NCI-H2029 (cell line): Measurements from ENCODE around the gene SLC25A41.
A peak's percentile ranks its signal among the peaks of the same experiment; 100 is the strongest.

ENCODE experiments used
- DNase-seq: peaks from one replicate; lab custom pipeline; 2025; lab: John Stamatoyannopoulos, UW

Gene SLC25A41

DNA sequence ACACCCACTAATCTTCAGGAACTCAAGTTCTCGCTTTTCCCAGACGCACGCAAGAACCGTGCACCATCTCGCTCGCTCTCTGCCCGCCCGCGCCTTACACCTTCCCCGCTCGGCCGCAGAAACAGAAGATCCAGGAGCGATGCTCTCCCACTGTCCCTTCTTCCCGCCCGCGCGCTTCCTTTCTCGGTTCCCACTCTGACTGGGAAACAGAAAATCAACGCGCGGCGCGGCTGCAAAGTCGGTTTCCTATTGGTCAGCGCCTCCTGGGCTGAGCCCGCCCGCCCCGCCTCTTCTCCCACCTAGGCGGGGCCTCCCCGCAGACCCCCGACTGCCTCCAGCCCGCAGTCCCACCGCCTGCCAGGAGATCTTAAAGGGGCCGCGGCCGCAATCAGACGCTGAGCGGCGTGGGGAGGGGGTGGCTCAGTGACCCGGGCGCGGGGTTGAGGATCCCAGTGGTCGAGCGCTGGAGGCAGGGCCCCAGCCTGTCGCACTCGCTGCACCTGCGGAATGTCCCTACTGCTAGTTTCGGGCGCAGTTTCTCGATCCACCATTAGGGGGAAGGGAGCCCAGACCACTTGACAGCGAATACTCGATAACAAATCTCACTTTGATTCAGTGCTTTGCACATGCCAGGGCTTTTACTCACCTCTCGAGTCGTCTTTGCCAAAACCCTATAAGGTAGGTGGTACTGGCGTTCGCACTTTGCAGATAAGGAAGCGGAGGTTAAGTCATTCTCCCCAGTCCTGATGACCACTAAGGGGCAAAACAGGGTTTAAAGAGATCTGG, 26.7 kb upstream of the SLC25A41 start:
- peak; percentile 98 for DNase-seq

DNA sequence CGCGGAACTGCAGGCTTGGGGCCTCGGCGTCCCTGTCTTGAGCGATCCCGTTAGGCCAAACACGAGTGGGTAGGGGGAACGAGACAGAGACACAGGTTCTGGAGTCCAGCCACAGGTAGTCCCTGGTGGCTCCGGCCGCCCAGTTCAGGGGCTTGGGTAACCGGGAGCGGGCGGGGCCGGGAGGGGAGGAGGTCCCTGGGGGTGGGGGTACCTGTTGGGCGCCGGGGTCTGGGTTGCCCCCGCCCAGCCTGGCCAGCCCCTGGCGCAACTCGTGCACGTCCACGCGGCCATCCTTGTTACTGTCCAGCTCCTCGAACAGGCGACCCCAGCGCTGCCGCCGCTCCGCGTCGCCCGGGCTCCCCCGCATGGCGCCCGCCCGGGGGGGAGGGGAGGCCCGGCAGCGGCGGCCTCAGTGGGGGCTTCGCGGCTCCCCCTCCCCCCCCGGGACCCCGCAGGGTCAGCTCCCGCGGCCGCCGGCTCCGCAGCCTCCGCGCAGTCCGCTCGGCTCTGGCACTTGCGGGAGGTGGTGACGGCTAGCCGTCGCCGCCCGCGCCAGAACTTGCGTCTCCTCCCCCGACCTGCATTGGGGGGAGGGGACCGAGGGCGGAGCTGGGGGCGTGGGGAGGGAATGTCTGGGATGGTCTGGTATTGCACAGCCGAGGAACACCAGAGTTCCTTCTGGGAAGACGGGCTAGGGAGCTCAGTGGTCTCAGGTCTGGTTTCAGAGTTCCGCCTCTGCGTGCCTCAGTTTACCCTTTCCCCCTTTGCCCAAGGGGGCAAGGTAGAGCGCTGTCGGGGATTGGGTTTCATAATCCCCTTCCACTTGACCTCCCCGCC, 25.9 kb upstream of the SLC25A41 start, which contains the start of gene SLC25A23:
Gene SLC25A23 (minus strand): TSS at position 531 of the 837 bp plus-strand sequence. CDS start 164 bp downstream, at position 367.
- DNase-seq: peak; percentile 52

DNA sequence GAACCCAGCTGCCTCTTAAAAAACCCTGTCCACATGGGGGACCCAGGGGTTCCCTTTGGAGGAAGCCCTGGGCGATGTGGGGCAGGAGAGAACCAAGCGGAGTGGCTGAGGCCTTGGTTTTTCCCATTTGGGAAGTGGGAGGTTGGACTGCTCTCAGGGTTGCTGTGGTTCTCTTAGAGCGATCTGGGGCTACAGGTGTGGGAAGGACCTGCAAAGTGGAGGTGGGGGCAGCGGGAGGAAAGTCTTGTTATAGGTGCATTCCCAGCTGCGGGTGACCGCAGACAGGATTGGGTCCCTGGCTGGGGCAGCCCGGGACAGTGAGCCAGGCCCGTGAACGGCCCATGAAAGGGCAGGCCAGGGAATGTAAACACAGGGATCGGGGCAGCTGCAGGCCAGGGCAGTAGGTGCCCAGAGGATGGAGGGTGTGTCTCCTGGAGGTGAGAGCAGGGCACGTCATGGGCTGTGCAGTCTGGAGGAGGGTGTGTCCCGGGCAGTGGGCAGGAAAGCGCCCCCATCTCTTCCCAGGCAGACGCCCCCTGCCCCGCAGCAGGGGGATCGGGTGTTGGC, 25.2 kb upstream of the SLC25A41 start:
- no peak for DNase-seq

DNA sequence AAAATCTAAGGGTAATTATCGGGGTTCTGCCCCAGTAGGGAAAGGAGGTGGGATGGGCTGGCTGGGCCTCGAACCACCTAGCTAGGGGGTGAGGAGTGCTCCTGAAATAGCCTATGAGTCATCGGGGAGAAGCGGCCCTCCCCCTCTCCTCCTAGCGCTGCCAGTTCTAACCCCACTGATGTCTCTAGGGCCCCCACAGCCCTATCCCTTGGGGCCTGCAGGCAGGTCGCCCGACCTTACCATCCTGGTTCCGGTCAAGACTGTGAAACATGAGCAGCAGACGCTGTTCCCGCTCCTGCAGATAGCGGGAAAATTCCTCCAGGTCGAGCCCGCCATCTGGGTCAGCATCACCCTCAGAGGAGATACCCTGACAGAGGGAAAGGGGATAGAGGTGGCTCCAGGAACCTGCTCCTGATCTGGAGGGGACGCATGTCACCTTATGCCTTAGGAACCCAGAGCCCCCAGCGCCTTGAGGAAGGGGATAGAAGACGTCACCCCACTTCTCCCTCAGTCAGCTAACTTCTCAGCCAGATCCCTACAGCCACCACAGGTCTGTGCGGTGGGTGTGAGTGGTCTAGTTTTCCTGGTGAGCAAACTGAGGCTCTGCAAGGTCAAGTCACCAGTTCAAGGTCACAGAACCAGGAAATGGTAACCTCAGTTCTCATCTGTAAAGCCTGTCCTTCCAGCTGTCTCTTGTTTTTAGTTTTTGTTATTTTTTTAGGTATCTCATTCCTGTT, 24.6 kb upstream of the SLC25A41 start:
- DNase-seq: no peak

DNA sequence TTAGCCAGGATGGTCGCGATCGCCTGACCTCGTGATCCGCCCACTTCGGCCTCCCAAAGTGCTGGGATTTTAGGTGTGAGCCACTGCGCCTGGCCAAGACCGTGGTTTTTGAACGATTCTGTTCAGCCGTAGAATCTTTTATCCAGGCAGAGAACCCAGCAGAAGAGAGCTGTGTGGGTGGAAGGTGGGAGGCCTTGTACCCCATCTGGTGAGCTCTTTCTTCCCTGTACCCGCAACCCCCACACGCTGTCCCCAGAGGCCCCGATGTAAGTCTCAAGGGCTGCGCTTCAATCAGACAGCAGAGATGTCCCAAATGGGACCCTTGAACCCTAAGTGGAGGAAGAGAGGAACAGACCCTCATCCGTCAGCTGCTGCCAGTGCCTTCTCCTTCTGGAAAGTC, 22.4 kb upstream of the SLC25A41 start:
- no peak for DNase-seq

DNA sequence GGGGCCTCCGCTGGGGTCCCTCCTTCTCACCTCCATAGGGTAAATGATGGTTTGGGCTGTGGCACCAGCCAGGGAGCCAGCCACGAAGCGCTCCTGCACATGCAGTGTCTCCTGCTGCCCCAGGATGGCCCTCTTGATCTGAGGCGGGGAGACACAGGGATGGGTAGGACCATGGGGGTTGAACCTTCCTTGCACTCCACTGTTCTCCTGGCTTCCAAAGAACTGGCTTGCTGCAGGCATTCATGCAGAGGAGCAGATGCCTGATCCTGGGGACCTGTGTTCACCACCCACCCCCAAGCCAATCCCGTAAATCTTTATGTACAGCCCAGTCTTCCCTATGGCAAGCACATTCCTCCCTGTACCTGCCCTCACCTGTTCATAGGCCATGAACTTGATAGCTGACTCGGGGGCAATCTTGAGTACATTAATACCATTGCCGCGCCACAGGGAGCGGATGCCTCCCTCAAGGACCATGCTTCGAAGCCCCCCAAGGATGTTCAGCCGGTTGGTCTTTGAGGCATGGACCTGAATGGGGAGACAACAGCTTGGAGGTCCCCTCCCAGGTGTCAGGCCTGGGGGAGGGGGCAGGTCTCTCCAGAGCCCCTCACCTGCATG, 20.5 kb upstream of the SLC25A41 start:
- DNase-seq: no peak

DNA sequence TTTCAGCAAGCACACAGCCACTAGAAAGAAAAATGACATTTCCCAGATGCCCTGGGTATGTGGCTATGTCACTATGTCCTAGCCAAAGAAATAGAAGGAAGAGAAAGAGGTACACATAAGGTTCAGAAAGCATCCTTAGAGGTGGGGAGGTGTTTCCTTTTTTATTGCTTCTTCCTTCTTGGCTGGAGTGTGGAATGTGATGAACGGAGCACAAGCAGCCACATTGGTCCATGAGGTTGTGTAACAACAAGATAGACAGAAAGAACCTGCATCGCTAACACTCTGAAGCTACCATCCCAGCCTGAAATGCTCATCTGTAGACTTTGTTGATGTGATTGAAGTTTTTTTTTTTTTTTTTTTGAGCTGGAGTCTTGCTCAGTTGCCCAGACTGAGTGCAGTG, 19.3 kb upstream of the SLC25A41 start:
- DNase-seq: no peak

DNA sequence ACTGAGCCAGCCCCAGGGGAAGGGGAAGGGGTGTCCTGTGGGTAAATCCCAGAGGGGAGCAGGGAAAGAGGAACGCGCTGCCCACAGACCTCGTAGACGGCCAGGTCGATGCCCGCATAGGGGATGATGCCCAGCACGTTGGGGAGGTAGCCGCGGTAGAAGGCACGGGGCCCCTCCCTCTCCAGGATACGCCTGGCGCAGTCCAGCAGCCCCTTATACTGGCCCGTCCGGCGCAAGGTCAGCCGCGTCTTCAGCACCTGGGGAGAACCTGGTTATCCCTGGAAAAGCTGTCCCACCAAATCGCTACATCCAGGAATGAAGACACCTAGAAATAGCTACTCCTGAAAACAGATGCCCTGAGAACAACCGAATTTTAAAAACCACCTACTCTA, 18.7 kb upstream of the SLC25A41 start:
- no peak for DNase-seq

DNA sequence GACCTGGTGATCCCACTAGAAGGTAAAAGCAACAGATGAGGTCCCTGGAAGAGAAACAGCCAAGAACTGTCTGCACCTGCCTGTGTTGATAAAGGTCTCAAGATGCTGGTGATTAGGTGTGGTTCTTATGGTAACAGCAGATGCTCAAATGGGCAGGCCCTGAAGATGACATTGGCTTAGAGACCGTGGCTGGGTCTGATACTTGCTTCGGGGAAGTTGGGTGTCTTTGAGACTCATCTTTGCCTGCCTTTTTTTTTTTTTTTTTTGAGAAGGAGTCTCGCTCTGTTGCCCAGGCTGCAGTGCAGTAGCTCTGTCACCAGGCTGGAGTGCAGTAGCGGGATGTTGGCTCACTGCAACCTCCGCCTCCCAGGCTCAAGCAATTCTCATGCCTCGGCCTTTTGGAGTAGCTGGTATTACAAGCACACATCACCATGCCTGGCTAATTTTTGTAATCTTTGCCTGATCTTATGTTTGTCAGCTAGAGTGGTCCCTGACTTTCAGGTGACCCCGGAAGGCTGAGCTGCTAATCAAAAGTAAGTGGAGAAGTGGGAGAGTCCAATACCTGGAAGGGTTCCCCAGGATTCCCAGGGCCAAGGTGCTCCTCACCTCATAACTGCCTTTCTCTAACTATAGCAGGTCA, 18.1 kb upstream of the SLC25A41 start:
- DNase-seq: no peak

DNA sequence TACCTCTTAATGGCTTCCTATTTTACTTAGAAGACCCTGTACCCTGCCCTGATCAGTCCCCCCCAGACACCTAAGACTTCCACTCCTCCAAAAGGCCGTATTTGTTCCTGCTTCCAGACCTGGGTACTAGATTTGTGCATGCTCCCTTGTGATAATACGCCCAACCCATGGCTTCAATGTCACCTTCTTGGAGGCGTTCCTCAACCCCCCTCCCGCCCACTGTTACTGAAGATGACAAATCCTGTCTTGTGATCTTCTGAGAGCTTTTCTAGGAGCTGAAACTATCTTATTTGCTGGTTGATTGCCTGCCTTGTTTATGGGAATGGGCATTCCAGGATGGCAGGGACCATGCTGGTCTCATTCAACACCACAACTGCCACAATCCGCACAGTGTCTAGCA, 16.6 kb upstream of the SLC25A41 start:
- no peak for DNase-seq

DNA sequence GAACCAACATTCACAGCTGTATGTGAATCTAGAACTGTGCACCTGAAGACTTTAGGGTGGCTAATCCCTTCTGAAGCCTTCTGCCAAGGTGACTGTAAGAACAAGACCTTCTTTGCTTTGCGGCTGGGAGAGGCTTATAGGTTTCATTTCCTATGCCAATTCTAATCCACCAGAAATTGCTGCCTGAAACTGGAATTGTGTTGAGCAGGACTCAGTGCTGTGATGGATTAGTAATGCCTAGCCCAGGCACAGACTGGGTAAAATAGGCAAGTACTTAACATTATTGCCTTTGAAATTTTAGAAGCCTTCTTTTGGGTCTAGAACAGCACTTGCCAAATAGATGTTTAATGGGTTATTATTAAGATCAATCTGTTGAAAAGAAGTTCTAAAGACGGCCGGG, 14.5 kb upstream of the SLC25A41 start:
- no peak for DNase-seq

DNA sequence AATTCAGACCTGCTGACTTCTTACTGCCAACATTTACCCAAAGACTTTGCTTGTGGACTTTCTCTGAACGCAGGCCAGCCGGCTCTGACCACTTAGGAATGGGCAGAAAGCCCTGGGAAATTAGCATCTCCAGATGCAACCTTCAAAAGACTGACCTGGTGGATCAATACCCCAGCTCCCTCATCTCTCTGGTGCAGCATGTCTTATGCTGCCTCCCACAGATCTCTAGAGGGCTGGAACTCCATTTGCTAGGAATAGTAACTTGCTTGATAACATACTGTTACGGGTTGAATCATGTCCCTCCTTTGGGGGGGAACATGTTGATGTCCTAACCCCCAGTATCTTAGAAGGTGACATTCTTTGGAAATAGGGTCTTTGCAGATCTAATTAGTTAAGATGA, 12.9 kb upstream of the SLC25A41 start:
- DNase-seq: no peak

DNA sequence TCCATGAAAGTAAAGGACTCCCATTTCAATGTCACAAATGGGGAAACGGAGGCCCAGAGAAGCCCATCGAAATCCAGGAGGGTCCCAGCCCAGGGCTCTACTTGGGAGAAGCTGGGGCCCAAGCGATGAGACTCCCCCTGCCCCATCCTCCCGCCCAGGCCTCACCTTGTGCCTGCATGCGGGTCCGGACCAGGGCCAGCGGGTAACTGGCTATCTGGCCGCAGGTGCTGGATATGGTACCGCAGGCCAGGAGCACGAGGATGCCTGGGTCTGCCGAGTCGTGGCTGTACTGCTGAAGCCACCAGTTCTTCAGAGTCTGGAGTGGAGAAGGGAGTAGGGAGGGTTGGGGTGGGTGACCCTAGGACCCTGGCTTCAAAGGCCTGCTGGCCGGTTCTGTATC, 10.4 kb upstream of the SLC25A41 start:
- DNase-seq: no peak

DNA sequence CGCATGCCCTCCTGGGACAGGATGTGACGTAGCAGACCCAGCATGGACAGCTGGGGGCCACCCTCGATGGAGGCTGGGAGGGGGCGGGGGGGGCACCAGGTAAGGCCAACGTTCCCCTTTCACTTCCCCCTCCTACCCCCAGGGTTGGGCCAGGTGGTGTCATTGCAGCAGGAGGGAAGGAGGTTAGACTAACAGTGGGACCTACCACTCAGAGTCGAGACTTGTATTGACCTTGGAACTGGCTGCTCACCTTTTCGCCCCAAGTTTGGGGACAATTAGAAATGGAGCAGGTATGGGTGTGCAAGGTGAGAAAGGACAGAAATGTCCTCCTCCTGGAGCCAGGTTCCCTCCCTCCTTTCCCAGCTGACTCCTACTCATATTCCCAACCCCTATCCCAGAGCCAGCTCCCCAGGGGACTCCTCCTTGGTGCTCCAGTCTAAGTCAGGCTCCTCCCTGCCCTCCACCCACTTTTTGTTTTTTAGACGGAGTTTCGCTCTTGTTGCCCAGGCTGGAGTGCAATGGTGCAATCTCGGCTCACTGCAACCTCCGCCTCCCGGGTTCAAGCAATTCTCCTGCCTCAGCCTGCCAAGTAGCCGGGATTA, 8.6 kb upstream of the SLC25A41 start:
- DNase-seq: no peak

DNA sequence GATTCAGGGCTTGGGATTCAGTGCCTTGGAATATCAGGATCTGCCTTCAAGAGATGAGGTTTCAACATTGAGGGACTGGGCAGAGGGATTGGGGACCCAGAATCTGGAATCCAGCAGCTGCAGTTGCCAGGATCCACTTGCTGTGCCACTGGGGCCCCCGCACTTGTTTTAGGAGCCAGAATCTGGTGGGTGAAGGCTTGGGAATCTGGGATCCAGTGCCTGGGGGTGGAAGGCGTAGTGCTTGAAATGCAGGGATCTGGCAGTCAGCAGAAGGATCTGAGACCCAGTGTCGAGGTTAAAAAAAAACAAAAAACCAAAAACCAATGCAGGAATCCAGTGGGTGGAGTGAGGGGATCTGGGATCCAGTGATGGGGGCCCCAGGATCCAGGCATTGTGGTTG, 7.3 kb upstream of the SLC25A41 start:
- no peak for DNase-seq

DNA sequence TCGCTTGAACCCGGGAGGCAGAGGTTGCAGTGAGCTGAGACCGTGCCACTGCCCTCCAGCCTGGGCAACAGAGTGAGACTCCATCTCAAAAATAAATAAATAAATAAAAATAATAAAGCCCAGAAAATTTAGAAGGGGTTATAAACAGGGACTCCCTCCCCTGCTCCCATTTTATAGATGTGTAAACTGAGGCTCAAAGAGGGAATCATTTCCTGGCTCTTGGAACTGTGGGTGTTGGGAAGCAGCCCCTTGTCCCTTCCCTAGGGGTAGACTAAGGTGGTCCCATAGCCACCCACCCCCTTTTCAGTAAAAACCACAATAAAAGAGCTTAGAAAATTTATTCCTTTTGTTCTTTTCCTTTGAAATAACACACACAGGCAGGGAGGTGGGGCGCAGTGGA, 6.2 kb upstream of the SLC25A41 start:
- no peak for DNase-seq

DNA sequence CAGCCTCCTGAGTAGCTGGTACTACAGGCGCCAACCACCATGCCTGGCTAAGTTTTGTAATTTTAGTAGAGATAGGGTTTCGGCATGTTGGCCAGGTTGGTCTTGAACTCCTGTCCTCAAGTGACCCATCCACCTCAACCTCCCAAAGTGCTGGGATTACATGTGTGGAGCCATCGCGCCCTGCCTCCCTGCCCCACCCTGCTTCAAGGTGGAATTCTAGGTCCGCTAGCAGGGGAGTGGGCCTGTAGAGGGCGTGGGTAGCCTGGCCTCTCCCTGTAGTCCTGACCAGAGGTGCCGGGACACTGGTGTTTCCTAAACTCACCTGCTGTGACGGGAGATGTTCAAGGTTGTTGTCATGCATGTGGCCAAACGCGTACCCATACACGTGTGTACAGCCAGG, 398 bp downstream of the SLC25A41 start:
- DNase-seq: no peak

DNA sequence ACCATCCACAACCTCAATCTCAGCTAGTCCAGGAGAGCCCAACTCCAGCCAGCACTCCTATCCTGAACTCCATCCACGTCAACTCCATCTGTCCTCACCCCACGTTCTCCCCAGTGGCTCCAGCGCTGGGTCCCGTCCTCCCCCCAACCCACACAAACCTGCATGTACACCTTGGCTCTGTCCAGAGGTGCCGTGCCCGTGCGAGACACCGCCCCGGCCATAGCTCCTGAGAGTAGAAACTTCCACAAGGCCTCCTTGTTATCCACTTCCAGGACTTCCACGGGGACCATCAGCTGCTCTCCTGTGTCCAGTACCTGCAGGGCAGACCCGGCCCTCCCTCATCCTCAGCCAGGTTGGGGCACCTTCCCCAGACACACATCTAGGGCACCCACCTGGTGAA, 1.7 kb downstream of the SLC25A41 start:
- DNase-seq: no peak

DNA sequence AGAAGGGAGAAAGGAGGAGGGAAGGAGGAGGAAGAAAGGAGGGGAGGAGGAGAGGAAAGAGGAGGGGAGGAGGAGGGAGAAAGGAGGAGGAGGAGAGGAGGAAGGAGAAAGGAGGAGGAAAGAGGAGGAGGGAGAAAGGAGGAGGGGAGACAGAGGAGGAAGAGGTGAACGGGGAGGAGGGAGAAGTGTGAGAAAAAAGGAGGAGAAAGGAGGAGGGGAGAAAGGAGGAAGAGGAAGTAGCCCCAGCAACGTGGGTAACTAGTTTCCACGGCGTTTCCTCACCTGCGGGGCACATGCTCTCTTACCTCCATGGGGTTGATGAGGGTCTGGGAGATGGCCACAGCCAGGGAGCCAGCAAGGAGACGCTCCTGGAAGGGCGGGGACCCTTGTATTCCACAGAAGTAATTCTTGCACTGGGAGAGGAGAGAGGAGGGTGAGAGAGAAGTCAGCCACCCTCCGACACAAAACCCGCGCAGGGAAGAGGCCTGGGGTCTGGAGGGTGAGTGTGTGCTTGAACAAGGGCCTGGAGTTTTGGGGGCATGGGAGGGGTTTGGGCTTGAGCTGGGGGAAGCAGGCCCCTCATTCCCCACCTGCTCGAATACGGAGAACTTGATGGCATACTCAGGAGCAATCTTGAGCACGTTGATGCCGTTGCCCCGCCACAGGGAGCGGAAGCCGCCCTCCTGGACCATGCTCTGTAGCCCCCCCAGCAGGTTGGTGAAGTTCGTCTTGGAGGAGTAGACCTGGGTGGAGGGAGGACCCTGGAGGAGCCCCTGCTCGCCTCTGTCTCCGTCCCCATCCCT, 3.9 kb downstream of the SLC25A41 start:
- DNase-seq: no peak
